Inferior parietal cortex (tissue), 1 donor: ENCODE results near the gene CHKA.
A peak's percentile ranks its signal among the peaks of the same experiment; 100 is the strongest.
"Not testable (repeated sequence)": the region's sequence is repeated elsewhere in the genome, so short reads cannot be mapped to it uniquely, and the experiment has no call there.

ENCODE experiments used
- DNase-seq: peaks from one replicate; pipeline ENCODE4 v3.0.0-alpha.2; 2016; ENCODE audit errors: extremely low spot score

CHKA gene

DNA sequence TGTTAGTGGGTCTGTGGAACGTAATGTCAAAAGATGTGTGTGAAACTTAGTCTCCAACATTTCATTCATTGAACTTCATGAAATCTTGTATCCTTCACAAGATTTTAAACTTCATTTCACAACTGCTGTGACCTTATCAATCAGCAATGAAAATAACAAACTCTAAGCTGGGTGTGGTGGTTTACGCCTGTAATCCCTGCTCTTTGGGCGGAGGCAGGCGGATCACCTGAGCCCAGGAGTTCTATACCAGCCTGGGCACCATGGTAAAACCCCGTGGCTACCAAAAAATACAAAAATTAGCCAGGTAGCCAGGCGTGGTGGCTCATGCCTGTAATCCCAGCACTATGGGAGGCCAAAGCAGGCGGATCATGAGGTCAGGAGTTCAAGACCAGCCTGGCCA lies 5.1 kb downstream of the CHKA start:
- no peak for DNase-seq

DNA sequence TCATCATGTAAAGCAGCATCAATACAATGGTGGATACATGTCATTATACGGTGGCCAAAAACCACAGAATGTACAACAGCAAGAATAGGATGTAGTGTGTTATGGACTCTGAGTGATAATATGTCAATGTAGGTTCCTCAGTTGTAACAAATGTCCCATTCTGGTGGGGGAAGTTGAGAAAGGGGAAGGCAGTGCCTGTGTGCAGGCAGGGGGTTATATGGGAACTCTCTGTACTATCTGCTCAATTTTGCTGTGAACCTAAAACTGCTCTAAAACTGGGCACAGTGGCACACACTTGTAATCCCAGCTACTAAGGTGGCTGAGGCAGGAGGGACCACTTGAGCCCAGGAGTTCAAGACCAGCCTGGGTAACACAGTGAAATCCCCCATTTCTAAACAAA lies 5.9 kb downstream of the CHKA start:
- DNase-seq = no peak

DNA sequence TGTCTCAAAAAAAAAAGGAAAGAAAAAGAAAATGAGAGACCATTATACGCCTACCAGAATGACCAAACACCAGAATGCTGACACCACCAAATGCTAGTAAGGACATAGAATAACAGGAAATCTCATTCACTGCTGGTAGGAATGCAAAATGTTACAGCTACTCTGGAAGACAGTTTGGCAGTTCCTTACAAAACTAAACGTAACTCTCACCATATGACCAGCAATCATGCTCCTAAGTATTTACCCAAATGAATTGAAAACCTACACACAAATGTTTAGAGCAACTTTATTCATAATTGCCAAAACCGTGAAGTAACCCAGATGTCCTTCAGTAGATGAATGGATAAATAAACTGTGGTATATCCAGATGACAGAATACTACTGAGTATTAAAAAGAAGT lies 7.2 kb downstream of the CHKA start:
- DNase-seq = no peak

DNA sequence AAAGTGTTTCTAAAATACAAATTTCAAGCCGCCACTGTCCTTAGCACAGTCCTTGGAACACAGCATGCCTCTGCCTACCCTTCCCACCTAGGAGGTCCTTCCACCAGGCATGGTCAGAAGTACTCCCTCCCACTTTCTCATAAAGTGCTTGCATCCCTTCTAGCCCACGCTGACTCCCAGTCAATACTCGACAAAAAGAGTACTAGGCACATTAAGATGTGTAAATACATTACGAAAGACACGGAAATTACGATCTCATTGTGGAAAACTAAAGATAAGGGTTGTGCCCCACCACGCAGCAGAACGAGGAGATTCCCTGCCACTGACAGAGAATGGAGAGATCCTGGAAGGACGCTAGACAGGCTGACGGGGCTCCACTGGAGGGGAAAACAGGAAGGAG lies 13.5 kb downstream of the CHKA start:
- no peak for DNase-seq

DNA sequence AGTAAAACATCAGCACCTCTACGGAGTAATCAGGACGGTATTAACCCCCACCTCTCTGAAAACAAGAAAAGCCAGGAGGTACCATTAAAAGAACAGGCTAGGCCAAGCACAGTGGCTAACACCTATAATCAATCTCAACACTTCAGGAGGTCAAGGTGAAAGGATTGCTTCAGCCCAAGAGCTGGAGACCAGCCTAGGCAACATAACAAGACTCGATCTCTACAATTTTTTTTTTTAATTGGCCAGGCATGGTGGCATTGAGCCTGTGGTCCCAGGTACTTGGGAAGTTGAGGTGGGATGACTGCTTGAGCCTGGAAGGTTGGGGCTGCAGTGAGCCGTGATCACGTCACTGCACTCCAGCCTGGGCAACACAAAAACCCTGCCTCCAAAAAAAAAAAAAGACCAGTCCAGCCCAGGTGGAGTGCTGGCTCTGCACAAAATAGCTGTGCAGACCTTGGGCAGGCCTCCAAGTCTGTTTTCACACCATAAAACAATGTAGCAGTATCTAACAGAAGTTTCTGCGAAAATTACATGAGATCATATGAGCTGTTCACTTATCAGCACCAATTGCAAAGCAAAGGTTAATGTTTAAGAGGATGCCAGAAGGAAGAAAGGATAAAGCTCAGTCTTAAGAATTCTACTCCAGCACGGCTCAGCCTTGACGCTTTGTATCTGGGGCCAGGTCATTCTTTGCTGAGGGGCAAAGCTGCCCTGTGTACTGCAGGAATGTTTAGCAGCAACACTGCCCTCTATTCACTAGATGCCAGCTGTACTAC lies 14.8 kb downstream of the CHKA start:
- DNase-seq = no peak

DNA sequence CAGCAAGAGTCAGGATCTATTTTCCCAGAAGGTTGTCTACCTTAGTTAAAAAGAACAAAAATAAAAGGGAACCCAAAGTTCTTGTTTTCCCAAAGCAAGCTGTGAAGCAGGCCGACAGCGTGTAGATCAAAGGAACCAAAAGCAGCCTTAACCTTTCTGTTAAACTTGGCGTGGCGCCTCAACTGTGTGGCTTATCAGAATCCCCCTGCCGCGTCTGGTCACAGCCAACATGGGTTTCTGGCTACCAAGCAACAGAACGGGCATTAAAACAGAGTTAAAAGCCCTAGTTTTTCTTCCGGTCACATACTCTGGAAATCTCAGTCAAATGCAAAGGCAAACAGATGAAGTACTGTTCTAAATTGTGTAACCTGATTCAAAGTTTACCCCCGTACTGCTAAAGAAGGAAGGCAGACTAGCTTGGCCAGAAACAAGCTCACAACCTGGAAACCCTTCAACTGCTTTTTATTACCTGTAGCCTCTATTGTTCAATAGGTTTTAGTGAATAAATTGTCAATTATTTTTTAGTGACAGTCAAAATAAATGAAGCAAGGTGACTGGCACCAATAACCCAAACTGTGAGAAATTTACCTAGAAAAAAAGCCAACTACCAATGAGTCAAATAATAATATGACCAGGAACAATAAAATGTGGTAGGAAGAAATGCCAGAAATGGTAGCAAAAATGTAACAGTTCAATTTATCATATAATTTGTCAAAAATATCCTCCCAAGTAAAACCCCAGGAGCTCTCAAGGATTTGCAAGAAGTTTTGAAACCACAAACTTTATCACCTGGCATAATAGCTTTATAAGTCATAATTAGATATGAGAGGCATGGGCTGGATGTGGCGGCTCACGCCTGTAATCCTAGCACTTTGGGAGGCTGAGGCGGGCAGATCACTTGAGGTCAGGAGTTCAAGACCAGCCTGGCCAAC lies 21.4 kb downstream of the CHKA start:
- no peak for DNase-seq

DNA sequence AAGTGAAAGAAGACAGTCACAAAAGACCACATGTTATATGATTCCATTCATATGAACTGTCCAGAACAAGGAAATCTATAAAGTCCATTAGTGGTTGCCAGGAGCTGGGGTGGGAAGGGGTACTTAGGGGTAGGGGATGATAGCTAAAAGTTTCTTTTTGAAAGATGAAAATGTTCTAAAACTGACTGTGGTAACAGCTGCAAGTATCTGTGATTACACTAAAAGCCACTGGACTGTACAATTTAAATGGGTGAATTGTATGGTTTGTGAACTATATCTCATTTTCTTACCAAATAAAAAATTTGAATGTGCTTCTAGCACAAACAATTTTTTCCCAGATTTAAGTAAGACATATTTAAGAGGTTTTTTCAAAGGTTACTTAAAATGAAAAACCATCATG lies 22.1 kb downstream of the CHKA start:
- DNase-seq = no peak

DNA sequence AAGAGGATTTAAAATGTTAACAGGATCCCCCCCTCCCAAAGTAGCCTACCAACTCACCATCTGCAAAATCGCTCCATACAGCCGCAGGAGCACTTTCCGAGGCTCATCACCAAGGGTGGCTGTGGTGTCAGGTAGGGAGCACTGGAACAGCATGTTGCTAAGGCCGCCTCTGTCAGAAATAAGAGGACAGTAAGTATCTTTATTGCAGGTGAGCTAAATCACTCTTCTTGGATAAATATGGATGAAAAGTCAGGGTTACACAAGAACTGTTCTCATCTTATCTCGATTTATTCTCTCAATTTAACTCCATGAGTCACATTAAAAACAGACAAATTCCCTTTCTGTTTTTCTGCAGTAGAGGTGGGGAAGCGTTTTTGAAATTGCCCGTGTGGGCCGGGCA lies 24.2 kb downstream of the CHKA start:
- no peak for DNase-seq

DNA sequence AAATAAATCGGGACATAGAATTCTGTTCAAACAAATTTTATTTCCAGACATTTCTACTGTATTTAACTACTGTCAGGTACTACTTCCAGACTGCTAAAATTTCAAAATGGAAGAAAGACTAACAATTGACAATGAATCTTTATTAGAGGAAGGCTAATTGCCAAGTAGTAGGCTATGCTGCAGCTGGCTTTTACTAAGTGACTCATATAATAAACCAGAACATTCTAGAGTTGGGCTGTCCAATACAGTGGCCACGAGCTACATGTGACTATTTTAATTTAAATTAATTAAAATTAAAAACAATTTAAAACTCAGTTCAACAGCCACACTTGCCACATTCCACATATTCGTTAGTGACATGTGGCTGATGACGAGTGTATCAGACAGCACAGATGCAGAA lies 27.6 kb downstream of the CHKA start:
- DNase-seq = peak; percentile 48

DNA sequence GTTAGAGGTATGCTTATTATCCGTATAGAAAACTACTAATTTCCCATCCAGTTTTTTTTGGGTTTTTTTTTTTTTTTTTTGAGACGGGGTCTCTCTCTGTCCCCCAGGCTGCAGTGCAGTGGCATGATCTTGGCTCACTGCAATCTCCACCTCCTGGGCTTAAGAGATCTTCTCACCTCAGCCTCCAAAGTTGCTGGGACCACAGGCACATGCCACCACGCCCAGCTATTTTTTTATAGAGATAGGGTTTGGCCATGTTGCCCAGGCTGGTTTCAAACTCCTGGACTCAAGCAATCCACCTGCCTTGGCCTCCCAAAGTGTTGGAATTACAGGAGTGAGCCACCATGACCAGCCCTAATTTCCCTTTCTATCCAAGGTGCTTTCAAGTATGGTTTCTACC lies 28.2 kb downstream of the CHKA start:
- DNase-seq = not testable (repeated sequence)

DNA sequence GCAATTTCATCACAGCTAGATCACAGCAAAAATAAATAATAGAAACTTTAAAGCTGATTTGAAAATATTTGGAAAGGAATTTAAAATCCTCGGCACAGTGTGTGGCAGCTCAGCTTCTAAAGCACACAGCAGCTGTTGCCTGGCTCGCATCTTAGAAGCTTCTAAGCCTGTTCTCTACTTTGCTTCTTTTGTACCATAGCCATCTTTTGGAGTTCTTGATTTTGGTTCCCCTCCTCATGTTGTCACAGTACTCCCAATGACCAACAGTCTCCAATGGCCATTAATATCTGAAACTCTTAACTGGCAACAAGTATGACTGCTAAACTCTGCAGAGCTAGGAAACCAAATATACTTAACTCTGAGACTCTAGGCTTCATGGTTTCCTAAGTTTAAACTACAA lies 28.8 kb downstream of the CHKA start:
- no peak for DNase-seq

DNA sequence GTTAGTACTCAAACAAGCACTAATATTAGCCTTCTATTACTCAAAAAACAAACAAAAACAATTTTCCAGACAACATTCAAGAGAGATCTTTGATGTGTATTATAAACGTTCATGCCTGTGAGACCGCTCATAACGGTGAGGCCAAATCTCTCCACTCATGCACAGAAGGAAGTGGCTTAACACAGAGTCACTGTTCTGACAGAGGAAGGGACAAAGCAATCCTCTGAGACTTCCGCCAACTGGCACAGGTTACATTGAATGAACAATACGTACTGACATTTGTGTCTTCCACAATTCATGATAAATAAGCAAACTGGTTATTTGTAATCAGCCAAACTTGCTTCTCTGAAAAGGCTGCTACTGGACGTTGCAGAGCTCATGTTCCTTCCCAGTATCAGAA lies 30.5 kb downstream of the CHKA start:
- peak; percentile 77 for DNase-seq

DNA sequence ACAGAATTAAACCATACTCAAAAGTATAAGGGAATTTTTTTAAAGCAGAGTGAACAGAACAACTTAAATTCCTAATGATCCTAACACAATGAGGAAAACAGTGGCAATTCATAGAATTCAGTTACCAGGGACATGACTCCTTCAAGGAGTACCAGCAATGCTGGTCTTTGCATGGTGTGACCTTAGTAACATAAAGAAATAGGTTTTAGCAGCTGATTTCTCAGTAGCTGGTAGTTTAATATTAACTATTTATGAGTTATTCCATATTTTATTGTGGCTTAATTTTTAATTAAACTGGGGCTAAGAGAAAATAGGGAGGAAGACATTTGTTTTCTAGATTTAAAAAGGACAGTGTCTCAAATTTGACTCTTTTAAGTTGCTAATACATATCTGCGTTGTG lies 30.9 kb downstream of the CHKA start:
- DNase-seq = no peak

DNA sequence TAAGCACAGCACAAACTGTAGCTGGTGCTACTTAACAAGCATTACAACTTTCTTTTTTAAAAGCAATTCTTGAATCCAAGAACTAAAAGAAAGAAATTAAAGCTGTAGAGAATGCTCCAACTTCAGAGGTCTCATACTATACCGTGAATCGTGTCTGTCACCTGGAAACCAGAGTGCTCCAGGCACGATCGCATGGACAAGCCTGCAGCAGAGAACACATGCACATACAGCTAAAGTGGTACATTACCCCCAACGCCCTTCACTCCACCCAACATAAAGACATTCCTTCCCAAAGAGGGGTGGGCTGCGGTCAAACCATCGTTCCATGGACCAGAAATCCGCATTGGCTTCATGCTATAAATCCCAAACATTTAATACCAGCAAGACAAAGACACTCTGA lies 31.5 kb downstream of the CHKA start:
- DNase-seq = no peak

DNA sequence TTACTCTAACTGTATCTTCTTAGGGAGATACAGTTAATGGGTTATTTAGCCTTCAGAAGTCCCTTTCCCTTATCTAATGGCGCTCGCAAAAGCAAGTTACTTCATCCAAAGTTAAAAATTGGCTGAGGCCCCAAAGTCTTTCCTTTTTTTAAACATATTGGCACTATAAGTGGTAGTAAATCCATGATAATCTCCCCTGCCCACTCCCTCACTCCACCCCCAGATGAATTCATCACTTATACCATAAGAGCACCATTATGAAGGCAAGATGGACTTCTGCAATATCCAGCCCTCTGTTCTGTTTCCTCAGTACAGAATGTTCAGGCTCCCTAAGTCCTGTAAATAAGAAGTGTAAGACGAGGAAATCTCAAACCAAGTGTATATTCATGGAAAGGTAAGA lies 37.7 kb downstream of the CHKA start:
- no peak for DNase-seq

DNA sequence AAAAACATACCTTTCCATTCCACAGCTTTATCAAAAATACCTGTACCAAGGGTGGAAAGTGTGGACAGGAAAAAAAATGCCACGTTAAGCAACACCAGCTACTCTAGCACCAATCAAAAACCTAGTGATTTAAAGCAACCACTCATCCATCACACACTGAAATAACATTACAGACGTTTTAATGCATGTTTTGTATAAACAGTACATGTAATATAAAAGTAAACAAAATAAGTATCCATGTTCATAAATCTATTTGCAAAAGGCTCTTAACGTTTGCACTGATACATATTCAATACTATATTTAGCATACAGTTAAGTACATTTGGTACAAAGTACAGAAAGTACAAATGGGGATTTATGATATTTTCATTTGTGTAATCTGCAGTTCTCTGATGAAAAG lies 38.7 kb downstream of the CHKA start:
- no peak for DNase-seq

DNA sequence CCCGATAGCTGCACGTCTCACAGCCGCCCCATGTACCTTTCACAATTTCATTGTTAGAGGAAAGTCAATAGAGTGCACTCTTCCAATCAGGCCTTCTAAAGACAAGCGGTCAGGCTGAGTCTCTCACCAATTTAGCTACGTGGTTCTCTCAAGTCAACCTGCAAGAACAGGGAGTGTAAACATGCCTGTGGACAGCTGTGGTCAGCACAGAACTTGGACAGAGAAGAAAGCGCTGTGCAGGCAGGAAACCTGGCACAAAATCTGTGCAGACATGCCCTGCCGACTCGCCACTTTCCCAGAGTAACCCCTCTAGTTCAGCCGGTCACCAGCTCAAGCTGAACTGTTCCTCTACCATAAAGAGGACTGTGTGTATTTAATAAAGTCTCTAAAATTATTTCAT lies 39.5 kb downstream of the CHKA start:
- DNase-seq = no peak

DNA sequence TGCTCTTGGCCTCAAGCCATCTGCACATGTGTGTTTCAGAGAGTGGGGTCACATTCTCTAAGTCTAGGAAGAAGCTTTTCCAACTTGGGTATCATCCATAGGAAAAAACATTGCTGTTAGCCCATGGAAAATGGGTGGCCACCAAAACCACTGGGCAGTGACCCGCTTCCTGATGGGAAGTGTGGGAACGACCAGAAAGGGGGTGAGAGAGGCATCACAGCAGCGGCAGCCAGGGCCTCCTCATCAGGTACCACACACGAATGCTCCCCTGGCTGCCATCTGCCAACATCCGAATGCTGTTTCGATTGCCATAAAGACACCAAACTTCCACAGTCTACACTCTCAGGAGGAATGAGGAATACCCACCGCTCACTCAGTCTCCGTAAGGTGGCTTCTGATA lies 40.3 kb downstream of the CHKA start:
- DNase-seq = no peak

DNA sequence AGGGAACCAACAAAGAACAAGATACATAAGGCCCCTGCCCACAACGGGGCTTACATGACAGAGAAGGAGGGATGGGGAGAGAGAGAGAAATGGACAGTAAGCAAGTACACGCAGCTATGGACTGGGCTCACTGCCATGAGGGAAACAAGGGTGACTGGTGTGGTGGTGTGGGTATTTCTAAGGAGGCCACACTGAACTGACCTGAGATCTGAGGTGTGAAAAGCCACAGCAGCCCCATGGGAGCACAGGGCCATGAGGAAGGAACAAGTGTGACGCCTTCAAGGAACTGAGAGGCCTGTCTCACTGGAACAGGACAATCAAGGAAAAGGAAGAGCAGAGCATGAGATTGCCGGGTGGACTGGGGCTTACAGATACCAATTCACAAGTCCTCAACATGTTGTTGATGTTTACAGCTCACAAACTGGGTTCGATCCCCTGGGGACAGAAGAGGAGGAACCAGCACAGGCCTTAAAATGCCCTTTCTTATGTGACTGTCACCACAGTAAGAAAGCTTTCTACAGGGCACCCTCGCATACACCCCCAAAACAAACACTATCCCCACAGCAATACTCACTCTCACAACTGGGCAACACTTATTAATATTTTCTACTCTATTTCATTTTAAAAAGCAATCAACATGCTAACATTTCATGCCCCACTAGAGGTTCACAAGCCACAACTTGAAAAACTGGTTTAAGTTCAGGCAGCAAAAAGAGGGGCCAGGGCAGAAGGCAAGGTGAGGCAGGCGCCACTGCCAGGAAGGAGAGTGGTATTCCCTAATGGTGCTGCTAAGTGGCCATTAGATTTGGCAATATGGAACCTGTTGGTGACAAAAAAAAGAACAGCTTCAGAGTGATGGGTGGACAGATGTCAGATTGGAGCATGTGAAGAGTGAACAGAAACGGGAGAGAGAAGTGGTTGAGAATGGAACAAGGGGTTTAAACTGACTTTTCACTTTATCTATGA lies 43.3 kb downstream of the CHKA start:
- no peak for DNase-seq

DNA sequence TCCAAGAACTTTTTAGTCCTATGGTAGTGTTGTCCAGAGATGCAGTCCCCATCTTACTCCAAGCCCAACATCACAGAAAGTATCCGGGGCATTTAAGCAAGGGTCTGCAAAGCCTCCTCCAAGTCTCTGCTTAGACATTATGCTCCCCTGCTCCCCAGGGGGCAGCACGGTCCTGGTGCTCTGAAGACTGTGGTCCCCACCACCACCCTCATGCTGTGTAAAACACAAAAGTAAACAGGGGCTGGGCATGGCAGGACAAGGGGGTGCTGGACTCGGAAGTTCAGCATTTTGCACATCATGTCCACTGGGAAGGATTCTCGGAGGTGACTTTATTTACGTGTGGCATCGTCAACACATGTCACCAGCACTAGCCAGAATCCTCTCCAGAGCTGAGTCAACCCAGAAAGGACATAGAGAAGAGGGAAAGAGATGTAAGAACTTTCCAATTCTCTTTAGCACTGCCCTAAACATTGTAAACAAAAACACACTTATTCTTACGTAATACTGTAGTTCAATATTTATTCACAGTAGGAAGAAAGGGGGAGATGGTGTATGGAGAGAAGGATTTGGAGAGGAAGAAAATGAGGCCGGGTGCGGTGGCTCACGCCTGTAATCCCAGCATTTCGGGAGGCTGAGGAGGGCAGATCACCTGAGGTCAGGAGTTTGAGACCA lies 44.7 kb downstream of the CHKA start:
- DNase-seq = no peak

DNA sequence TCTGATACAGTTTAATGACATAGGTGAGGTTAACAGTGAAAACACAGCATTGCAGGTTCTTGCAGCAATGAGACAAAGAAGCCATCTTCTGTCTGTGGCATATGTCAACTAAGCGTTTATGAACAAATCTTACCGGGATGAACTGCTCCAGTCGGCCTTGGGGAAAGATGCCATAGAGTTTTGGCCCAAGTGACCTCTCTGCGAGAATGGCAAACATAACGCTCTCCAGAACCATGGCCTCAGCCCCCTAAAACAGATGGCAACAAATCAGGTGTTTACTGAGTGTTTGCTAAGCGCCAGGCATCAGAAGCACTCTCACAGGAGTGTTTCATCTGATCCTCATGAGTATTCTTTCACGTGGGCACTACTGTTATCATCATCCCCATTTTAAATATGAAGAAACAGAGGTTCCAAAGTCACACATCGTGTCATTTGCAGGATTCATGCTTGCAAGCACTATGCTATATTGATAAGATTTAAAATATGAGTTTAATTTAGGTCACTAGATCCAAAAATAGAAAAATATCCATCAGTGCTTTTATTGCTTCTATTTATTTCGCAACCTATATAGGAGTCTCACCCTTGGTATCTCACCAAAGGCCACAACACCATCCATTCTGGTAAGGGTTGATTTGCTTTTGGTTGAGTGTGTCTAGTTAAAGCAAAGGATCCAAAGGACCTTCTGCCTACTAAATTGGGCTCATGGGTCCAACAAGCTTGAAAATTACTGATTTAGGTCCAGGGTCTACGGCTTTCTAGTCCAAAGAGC lies 46.4 kb downstream of the CHKA start:
- DNase-seq = no peak
